HEK293 (cell line): Measurements from ENCODE around the gene FAM181A.

ENCODE experiments used
- CTCF ChIA-PET: fragments of 350-600 bp; formaldehyde crosslinking; extraction: SDS; loops from one replicate; lab custom pipeline; 2021; ENCODE audit warnings: antibody characterized with exemption; lab: Yijun Ruan, JAX
- POLR2A ChIA-PET: fragments of 300-600 bp; formaldehyde crosslinking; extraction: SDS; loops from one replicate; lab custom pipeline; 2020; ENCODE audit warnings: antibody characterized with exemption, inconsistent platforms; lab: Yijun Ruan, JAX
- H3K27ac ChIP-seq: fragments of 200-500 bp; sonication (Bioruptor generic); 2 replicates; pipeline ENCODE4 v1.5.1; 2014; ENCODE audit warnings: low read depth, low read length, control low read depth, inconsistent platforms; ENCODE audit errors: extremely low read depth
- H3K36me3 ChIP-seq, 2 experiments: fragments of 200-500 bp in 1 of 2; sonication (Bioruptor generic) in 1 of 2; 1 replicate in 1 of 2; 2 replicates in 1 of 2; pipeline ENCODE4 v1.5.1; 2014 to 2017; ENCODE audit warnings: inconsistent platforms in 2 of 2, low read length in 2 of 2; ENCODE audit not compliant: control insufficient read depth in 2 of 2, insufficient read depth in 1 of 2
- H3K4me1 ChIP-seq: fragments of 200-500 bp; sonication (Bioruptor generic); 2 replicates; pipeline ENCODE4 v1.5.1; 2014; ENCODE audit warnings: mild to moderate bottlenecking, low read length, inconsistent platforms; ENCODE audit not compliant: control insufficient read depth, insufficient read depth
- H3K4me3 ChIP-seq: 2 replicates; pipeline ENCODE4 v1.5.1; 2011; ENCODE audit warnings: low read depth, mild to moderate bottlenecking, control low read depth, low read length, moderate library complexity
- H3K9me3 ChIP-seq: fragments of 200-500 bp; sonication (Bioruptor generic); 2 replicates; pipeline ENCODE4 v1.5.1; 2014; ENCODE audit warnings: low read depth, low read length, inconsistent platforms; ENCODE audit not compliant: control insufficient read depth, insufficient read depth
- KLF7 ChIP-seq: fragments of 450-650 bp; formaldehyde crosslinking; IDR thresholded peaks from 2 replicates; pipeline ENCODE4 v1.5.1; 2016; ENCODE audit warnings: missing biosample characterization, missing genetic modification characterization, borderline replicate concordance
- SP2 ChIP-seq: fragments of 450-650 bp; formaldehyde crosslinking; IDR thresholded peaks from 2 replicates; pipeline ENCODE4 v1.5.1; 2016; ENCODE audit warnings: missing biosample characterization, missing genetic modification characterization
- ZBTB17 ChIP-seq: fragments of 450-650 bp; formaldehyde crosslinking; IDR thresholded peaks from 2 replicates; pipeline ENCODE4 v1.5.1; 2016; ENCODE audit warnings: missing biosample characterization, missing genetic modification characterization
- ZEB2 ChIP-seq: fragments of 450-650 bp; formaldehyde crosslinking; IDR thresholded peaks from 2 replicates; pipeline ENCODE4 v1.5.1; 2016; ENCODE audit warnings: missing biosample characterization, missing genetic modification characterization
- ZNF184 ChIP-seq: fragments of 450-650 bp; IDR thresholded peaks from 2 replicates; pipeline ENCODE4 v1.5.1; 2018; ENCODE audit warnings: missing biosample characterization, mild to moderate bottlenecking, missing genetic modification characterization
- ZNF211 ChIP-seq: fragments of 450-650 bp; formaldehyde crosslinking; IDR thresholded peaks from 2 replicates; pipeline ENCODE4 v1.5.1; 2016; ENCODE audit warnings: low read depth, missing biosample characterization, missing genetic modification characterization
- ZNF266 ChIP-seq: fragments of 450-650 bp; formaldehyde crosslinking; IDR thresholded peaks from 2 replicates; pipeline ENCODE4 v1.5.1; 2016; ENCODE audit warnings: missing biosample characterization, missing genetic modification characterization, low read depth
- ZNF311 ChIP-seq: fragments of 450-650 bp; formaldehyde crosslinking; IDR thresholded peaks from 2 replicates; pipeline ENCODE4 v1.5.1; 2017; ENCODE audit warnings: missing biosample characterization, missing genetic modification characterization, borderline replicate concordance
- ZNF341 ChIP-seq: fragments of 450-650 bp; formaldehyde crosslinking; IDR thresholded peaks from 2 replicates; pipeline ENCODE4; 2016; ENCODE audit warnings: low read depth, missing biosample characterization, missing genetic modification characterization
- ZNF555 ChIP-seq: fragments of 450-650 bp; formaldehyde crosslinking; conservative IDR thresholded peaks from 2 replicates; pipeline ENCODE4 v1.5.1; 2017; ENCODE audit warnings: missing biosample characterization, mild to moderate bottlenecking, missing genetic modification characterization, inconsistent platforms
- ZNF626 ChIP-seq: fragments of 450-650 bp; sonication (Bioruptor Pico); formaldehyde crosslinking; IDR thresholded peaks from 2 replicates; pipeline ENCODE4 v1.5.1; 2018; ENCODE audit warnings: missing biosample characterization, missing genetic modification characterization, inconsistent platforms
- ZNF837 ChIP-seq: fragments of 450-650 bp; formaldehyde crosslinking; IDR thresholded peaks from 2 replicates; pipeline ENCODE4 v1.5.1; 2016; ENCODE audit warnings: missing biosample characterization, missing genetic modification characterization
- ZNF843 ChIP-seq: fragments of 450-650 bp; formaldehyde crosslinking; IDR thresholded peaks from 2 replicates; pipeline ENCODE4 v1.5.1; 2016; ENCODE audit warnings: missing biosample characterization, missing genetic modification characterization
- TF ChIP-seq, protein P1 (sequence below): fragments of 450-650 bp; IDR thresholded peaks from 2 replicates; pipeline ENCODE4 v1.5.1; 2018; ENCODE audit warnings: missing biosample characterization, mild to moderate bottlenecking, missing genetic modification characterization
- TF ChIP-seq, protein P2 (sequence below): fragments of 450-650 bp; formaldehyde crosslinking; IDR thresholded peaks from 2 replicates; pipeline ENCODE4 v1.5.1; 2016; ENCODE audit warnings: missing biosample characterization, missing genetic modification characterization
- TF ChIP-seq, protein P3 (sequence below): fragments of 450-650 bp; formaldehyde crosslinking; conservative IDR thresholded peaks from 2 replicates; pipeline ENCODE4 v1.5.1; 2016; ENCODE audit warnings: low read depth, missing biosample characterization, missing genetic modification characterization

FAM181A gene

DNA sequence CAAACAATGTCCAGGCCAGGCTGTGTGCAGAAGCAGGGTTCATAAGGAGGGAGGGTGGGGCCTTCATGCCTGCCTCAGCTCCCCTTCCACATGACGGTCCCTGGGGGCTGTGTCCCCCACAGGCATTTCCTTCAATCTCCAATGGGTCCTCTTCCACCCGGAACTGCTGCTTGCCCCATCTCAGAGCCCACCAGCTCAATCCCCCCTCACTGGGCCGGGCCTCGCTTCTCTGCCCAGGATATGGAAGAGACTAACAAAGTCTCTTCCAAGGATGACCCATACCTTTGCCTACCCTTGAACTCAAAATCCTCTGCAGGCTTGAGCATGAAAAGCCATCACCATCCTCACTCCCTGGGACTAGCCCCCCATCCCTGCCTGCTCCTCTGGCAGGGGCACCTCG lies 28.4 kb upstream of the FAM181A start:
- TF ChIP-seq ZNF311 (tag by site-specific recombination) (no peak), SP2 (tag by site-specific recombination) (no peak), ZNF843 (tag by site-specific recombination) (no peak), ZNF266 (tag by site-specific recombination) (no peak), ZNF341 (tag by site-specific recombination) (no peak), ZNF837 (no peak), ZNF211 (tag by site-specific recombination) (no peak), KLF7 (tag by site-specific recombination) (no peak), ZNF184 (tag by site-specific recombination) (no peak)
- TF ChIP-seq, protein P1, sequence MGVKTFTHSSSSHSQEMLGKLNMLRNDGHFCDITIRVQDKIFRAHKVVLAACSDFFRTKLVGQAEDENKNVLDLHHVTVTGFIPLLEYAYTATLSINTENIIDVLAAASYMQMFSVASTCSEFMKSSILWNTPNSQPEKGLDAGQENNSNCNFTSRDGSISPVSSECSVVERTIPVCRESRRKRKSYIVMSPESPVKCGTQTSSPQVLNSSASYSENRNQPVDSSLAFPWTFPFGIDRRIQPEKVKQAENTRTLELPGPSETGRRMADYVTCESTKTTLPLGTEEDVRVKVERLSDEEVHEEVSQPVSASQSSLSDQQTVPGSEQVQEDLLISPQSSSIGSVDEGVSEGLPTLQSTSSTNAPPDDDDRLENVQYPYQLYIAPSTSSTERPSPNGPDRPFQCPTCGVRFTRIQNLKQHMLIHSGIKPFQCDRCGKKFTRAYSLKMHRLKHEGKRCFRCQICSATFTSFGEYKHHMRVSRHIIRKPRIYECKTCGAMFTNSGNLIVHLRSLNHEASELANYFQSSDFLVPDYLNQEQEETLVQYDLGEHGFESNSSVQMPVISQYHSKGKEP (tag by site-specific recombination), result no peak
- ChIA-PET CTCF (interaction anchor here (0.6 to 5.7 kb wide), 2 partner anchors 9 to 244 kb away, joined by 3 to 26 read pairs; no protein-coding TSS in a partner anchor), POLR2A (no interaction called here)
- H3K9me3 ChIP-seq, result no peaks in the 10 kb centered on the region
- H3K4me1 ChIP-seq, result no peaks in the 10 kb centered on the region
- no peaks in the 10 kb centered on the region for H3K36me3 ChIP-seq
- H3K4me3 ChIP-seq, result no peak overlapping the region
- no peak overlapping the region for H3K27ac ChIP-seq

DNA sequence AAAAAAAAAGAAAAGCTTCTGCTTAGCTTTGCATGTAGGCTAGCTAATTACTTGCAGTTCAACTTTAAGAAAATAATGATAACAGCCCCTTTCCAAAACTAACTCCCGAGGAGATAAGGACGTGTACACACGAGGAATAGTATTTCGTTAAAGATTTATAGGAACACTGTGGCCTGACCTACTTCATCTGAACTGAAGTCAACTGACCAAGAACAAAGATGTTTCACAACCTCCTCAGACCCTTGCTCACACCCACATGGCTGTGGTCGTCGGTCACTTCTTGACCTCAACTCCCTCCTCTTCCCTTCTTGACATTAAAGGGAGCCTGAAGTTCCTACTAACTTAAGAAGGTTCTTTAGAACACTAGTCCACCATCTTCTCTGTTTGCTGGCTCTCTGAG lies 25.3 kb upstream of the FAM181A start:
- Histone ChIP-seq H3K9me3 (no peaks in the 10 kb centered on the region), H3K4me1 (no peaks in the 10 kb centered on the region), H3K36me3 (no peaks in the 10 kb centered on the region), H3K27ac (no peak overlapping the region), H3K4me3 (no peak overlapping the region)
- TF ChIP-seq, protein P2, sequence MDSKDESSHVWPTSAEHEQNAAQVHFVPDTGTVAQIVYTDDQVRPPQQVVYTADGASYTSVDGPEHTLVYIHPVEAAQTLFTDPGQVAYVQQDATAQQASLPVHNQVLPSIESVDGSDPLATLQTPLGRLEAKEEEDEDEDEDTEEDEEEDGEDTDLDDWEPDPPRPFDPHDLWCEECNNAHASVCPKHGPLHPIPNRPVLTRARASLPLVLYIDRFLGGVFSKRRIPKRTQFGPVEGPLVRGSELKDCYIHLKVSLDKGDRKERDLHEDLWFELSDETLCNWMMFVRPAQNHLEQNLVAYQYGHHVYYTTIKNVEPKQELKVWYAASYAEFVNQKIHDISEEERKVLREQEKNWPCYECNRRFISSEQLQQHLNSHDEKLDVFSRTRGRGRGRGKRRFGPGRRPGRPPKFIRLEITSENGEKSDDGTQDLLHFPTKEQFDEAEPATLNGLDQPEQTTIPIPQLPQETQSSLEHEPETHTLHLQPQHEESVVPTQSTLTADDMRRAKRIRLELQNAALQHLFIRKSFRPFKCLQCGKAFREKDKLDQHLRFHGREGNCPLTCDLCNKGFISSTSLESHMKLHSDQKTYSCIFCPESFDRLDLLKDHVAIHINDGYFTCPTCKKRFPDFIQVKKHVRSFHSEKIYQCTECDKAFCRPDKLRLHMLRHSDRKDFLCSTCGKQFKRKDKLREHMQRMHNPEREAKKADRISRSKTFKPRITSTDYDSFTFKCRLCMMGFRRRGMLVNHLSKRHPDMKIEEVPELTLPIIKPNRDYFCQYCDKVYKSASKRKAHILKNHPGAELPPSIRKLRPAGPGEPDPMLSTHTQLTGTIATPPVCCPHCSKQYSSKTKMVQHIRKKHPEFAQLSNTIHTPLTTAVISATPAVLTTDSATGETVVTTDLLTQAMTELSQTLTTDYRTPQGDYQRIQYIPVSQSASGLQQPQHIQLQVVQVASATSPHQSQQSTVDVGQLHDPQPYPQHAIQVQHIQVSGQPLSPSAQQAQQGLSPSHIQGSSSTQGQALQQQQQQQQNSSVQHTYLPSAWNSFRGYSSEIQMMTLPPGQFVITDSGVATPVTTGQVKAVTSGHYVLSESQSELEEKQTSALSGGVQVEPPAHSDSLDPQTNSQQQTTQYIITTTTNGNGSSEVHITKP (tag by site-specific recombination), result no peak
- TF ChIP-seq ZBTB17 (tag by site-specific recombination), result no peak
- TF ChIP-seq, protein P3, sequence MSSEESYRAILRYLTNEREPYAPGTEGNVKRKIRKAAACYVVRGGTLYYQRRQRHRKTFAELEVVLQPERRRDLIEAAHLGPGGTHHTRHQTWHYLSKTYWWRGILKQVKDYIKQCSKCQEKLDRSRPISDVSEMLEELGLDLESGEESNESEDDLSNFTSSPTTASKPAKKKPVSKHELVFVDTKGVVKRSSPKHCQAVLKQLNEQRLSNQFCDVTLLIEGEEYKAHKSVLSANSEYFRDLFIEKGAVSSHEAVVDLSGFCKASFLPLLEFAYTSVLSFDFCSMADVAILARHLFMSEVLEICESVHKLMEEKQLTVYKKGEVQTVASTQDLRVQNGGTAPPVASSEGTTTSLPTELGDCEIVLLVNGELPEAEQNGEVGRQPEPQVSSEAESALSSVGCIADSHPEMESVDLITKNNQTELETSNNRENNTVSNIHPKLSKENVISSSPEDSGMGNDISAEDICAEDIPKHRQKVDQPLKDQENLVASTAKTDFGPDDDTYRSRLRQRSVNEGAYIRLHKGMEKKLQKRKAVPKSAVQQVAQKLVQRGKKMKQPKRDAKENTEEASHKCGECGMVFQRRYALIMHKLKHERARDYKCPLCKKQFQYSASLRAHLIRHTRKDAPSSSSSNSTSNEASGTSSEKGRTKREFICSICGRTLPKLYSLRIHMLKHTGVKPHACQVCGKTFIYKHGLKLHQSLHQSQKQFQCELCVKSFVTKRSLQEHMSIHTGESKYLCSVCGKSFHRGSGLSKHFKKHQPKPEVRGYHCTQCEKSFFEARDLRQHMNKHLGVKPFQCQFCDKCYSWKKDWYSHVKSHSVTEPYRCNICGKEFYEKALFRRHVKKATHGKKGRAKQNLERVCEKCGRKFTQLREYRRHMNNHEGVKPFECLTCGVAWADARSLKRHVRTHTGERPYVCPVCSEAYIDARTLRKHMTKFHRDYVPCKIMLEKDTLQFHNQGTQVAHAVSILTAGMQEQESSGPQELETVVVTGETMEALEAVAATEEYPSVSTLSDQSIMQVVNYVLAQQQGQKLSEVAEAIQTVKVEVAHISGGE (tag by site-specific recombination), result no peak
- TF ChIP-seq ZNF626 (tag by site-specific recombination), result no peak
- TF ChIP-seq ZNF555 (tag by site-specific recombination), result no peak
- no peak for TF ChIP-seq ZEB2 (tag by site-specific recombination)
- CTCF ChIA-PET, result interaction anchor here (2.1 to 4.2 kb wide), 2 partner anchors 247 to 258 kb away, joined by 7 to 54 read pairs; no protein-coding TSS in a partner anchor
- POLR2A ChIA-PET, result no interaction called here
